Left forelimb (tissue), 1 donor: Measurements from ENCODE around the gene SLC30A10.
"Not testable (repeated sequence)": the region's sequence is repeated elsewhere in the genome, so short reads cannot be mapped to it uniquely, and the experiment has no call there.

Source experiments
- DNase-seq: peaks from one replicate; pipeline ENCODE4 v3.0.0-alpha.2; 2018; ENCODE audit warnings: low spot score

Gene SLC30A10

GRCh38 chr1:219927298-219927955, 930 bp downstream of the SLC30A10 start:
- no peak for DNase-seq

GRCh38 chr1:219926363-219926998, 1.9 kb downstream of the SLC30A10 start:
- no peak for DNase-seq

- DNase-seq, result no peak
Measured at GRCh38 chr1:219924342-219924741, 4.0 kb downstream of the SLC30A10 start.

GRCh38 chr1:219917851-219918466, 10.4 kb downstream of the SLC30A10 start:
- no peak for DNase-seq

- DNase-seq, result no peak
Measured at GRCh38 chr1:219917281-219917680, 11.1 kb downstream of the SLC30A10 start.

- no peak for DNase-seq
Measured at GRCh38 chr1:219916257-219916656, 12.1 kb downstream of the SLC30A10 start.

GRCh38 chr1:219913005-219913770, 15.2 kb downstream of the SLC30A10 start:
- DNase-seq, result no peak

GRCh38 chr1:219910716-219911115, 17.6 kb downstream of the SLC30A10 start:
- no peak for DNase-seq

GRCh38 chr1:219909476-219909875, 18.9 kb downstream of the SLC30A10 start:
- no peak for DNase-seq

- DNase-seq, result no peak
Measured at GRCh38 chr1:219908170-219908569, 20.2 kb downstream of the SLC30A10 start.

GRCh38 chr1:219907772-219908070, 20.6 kb downstream of the SLC30A10 start:
- no peak for DNase-seq

- no peak for DNase-seq
Measured at GRCh38 chr1:219906924-219907771, 21.2 kb downstream of the SLC30A10 start.

GRCh38 chr1:219906565-219906923, 21.8 kb downstream of the SLC30A10 start:
- not testable (repeated sequence) for DNase-seq

GRCh38 chr1:219905524-219905923, 22.8 kb downstream of the SLC30A10 start:
- DNase-seq, result no peak

- no peak for DNase-seq
Measured at GRCh38 chr1:219904934-219905333, 23.4 kb downstream of the SLC30A10 start.

GRCh38 chr1:219903353-219903871, 24.9 kb downstream of the SLC30A10 start:
- no peak for DNase-seq

- DNase-seq, result no peak
Measured at GRCh38 chr1:219902951-219903350, 25.4 kb downstream of the SLC30A10 start.

- DNase-seq, result no peak
Measured at GRCh38 chr1:219900882-219901281, 27.5 kb downstream of the SLC30A10 start.

- no peak for DNase-seq
Measured at GRCh38 chr1:219900201-219900600, 28.2 kb downstream of the SLC30A10 start.

GRCh38 chr1:219898375-219898774, 30.0 kb downstream of the SLC30A10 start:
- no peak for DNase-seq

- DNase-seq, result no peak
Measured at GRCh38 chr1:219897914-219898313, 30.4 kb downstream of the SLC30A10 start.

GRCh38 chr1:219892271-219892670, 36.1 kb downstream of the SLC30A10 start:
- not testable (repeated sequence) for DNase-seq
